Right cardiac atrium (tissue), 5 donors: ENCODE measurements around the gene TJAP1. TPM values are rescaled to one million over a fixed set of nuclear protein-coding genes. Genes with fewer than 3 reads are reported as not detected.
"Not testable (repeated sequence)": the region's sequence is repeated elsewhere in the genome, so short reads cannot be mapped to it uniquely, and the experiment has no call there.

Experiments used
- ATAC-seq, 2 donors: fragments of 200-7000 bp; cut with Tn5 transposase; one replicate each; pipeline versions ENCODE4 v1.8.0 to v1.9.1; 2020; ENCODE audit warnings: moderate library complexity in 2 of 2, mild to moderate bottlenecking in 1 of 2
- DNase-seq, 3 donors: peaks; one replicate each; pipeline ENCODE4 v3.0.0-alpha.2; 2020
- H3K27ac ChIP-seq: one replicate; pipeline ENCODE4 v1.5.1; 2013; ENCODE audit warnings: mild to moderate bottlenecking, low read length, control low read depth, moderate library complexity
- H3K27me3 ChIP-seq: one replicate; pipeline ENCODE4 v1.6.1; 2013; ENCODE audit not compliant: control insufficient read depth, insufficient read depth
- H3K4me1 ChIP-seq: one replicate; pipeline ENCODE4 v1.6.1; 2013; ENCODE audit warnings: low read length; ENCODE audit not compliant: control insufficient read depth, insufficient read depth
- H3K4me3 ChIP-seq: one replicate; pipeline ENCODE4 v1.5.1; 2013; ENCODE audit warnings: low read length, control low read depth
- H3K9me3 ChIP-seq: one replicate; pipeline ENCODE4 v1.6.1; 2013; ENCODE audit warnings: low read length; ENCODE audit not compliant: control insufficient read depth
- WGBS: extraction: QIAGEN DNeasy Blood & Tissue Kit; methylation state at CpG from one replicate; pipeline ENCODE4 v1.1.7; 2013; 5-methylcytosine and 5-hydroxymethylcytosine counted together
- intact Hi-C, 4 donors: fragments of 100-400 bp; cut with DNase I; formaldehyde crosslinking; loops; one replicate each; pipeline versions ENCODE4 v1.11.0 to v1.14.0; 2022 to 2023
- microRNA-seq, 2 donors: library from miRNA; unstranded; fragments of <30 nt; microRNA quantifications; one replicate each; pipeline ENCODE4 v1.2.0, GENCODE V29; 2020 to 2021
- polyA plus RNA-seq: library from polyadenylated mRNA; stranded (reverse); fragments of 200-250 nt; gene quantifications from one replicate; pipeline ENCODE4 v1.2.3, GENCODE V29; 2013
- total RNA-seq, 4 donors: library from RNA; stranded (reverse); fragmentation: NEBNext Ultra II Directional; extraction: Animal tissue kit (Norgen Biotek cat#: 25700); gene quantifications; one replicate each; pipeline ENCODE4 v1.2.1, GENCODE V29; 2021
- donor health status: healthy with polysubstance abuse.
- donor health status: DM: no; HTN: yes; CAD: no.
- donor health status: DM: no; HTN: no; CAD: no.
- donor health status: DM: no; HTN: yes; CAD: no; lungs with severe emphysema.
- donor health status: DM: yes; HTN: yes; CAD: no.

Gene TJAP1
- total and polyA plus RNA-seq, 5 donors = 15.5 to 23.9 (median 19.9) TPM

GRCh38 chr6:43532201-43532600 lies 54.8 kb downstream of the TJAP1 start:
- no peak for DNase-seq
- Histone ChIP-seq H3K4me1 (no peaks in the 10 kb centered on the region), H3K27ac (no peak overlapping the region), H3K4me3 (no peak overlapping the region), H3K27me3 (no peaks in the 10 kb centered on the region), H3K9me3 (no peaks in the 10 kb centered on the region)
- no peak for ATAC-seq
- intact Hi-C loops = no loop called here
- 86% methylated on average over 1 of the region's 1 CpG for WGBS

DNA sequence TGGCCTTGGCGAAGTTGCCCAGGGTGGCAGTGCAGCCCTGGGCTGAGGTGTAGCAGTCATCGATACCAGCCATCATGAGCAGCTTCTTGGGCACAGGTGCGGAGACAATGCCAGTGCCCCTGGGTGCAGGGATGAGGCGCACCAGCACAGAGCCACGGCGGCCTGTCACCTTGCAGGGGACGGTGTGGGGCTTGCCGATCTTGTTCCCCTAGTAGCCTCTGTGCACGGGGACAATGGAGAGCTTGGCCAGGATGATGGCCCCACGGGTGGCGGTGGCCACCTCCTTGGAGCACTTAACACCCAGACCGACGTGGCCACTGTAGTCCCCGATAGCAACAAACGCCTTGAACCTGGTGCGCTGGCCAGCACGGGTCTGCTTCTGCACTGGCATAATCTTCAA lies 61.6 kb downstream of the TJAP1 start:
- WGBS = 95% methylated on average over 15 of the region's 17 CpGs
- H3K4me3 ChIP-seq, H3K9me3 ChIP-seq, DNase-seq, H3K27ac ChIP-seq, intact Hi-C loops, H3K4me1 ChIP-seq, ATAC-seq, H3K27me3 ChIP-seq: not testable (repeated sequence)

- DNase-seq, ATAC-seq, H3K27me3 ChIP-seq, H3K4me1 ChIP-seq, H3K9me3 ChIP-seq, intact Hi-C loops, H3K27ac ChIP-seq, H3K4me3 ChIP-seq: not testable (repeated sequence)
- 97% methylated on average over 20 of the region's 20 CpGs for WGBS
Observed at GRCh38 chr6:43539409-43539808, 62.0 kb downstream of the TJAP1 start.

- ATAC-seq (no peak), DNase-seq (no peak)
- 95% methylated on average over 5 of the region's 5 CpGs for WGBS
- Histone ChIP-seq H3K27ac (no peak overlapping the region), H3K4me3 (no peak overlapping the region), H3K4me1 (no peaks in the 10 kb centered on the region), H3K9me3 (no peaks in the 10 kb centered on the region), H3K27me3 (no peaks in the 10 kb centered on the region)
- intact Hi-C loops = no loop called here
Observed at GRCh38 chr6:43540507-43540906, 63.1 kb downstream of the TJAP1 start.

GRCh38 chr6:43541774-43542471 lies 64.6 kb downstream of the TJAP1 start:
- WGBS = 94% methylated on average over 8 of the region's 8 CpGs
- no peaks in the 10 kb centered on the region for H3K9me3 ChIP-seq
- H3K4me1 ChIP-seq = no peaks in the 10 kb centered on the region
- H3K27ac ChIP-seq = no peak overlapping the region
- DNase-seq = no peak
- intact Hi-C loops = no loop called here
- ATAC-seq = no peak
- no peaks in the 10 kb centered on the region for H3K27me3 ChIP-seq
- no peak overlapping the region for H3K4me3 ChIP-seq

DNA sequence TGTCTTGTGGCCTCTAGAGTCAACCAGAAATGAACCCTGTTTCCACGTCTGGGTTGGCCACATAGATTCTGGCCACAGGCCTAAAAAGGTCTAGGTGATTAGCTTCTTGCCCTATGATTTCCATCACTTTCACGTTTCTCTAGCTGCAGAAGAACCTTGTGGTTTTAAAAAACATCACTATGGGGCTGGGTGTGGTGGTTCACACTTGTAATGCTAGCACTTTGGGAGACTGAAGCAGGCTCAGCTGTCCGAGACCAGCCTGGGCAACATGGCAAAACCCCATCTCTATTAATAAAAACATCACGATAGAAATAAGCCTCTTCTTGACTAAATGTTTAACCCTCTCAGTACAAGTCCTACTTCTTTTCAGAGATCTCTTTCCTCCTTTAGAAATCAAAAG lies 67.1 kb downstream of the TJAP1 start:
- intact Hi-C loops = no loop called here
- no peaks in the 10 kb centered on the region for H3K27me3 ChIP-seq
- H3K4me3 ChIP-seq = no peak overlapping the region
- no peak for ATAC-seq
- H3K27ac ChIP-seq = no peak overlapping the region
- DNase-seq = no peak
- 60% methylated on average over 4 of the region's 4 CpGs for WGBS
- H3K9me3 ChIP-seq = no peaks in the 10 kb centered on the region
- H3K4me1 ChIP-seq = no peaks in the 10 kb centered on the region

DNA sequence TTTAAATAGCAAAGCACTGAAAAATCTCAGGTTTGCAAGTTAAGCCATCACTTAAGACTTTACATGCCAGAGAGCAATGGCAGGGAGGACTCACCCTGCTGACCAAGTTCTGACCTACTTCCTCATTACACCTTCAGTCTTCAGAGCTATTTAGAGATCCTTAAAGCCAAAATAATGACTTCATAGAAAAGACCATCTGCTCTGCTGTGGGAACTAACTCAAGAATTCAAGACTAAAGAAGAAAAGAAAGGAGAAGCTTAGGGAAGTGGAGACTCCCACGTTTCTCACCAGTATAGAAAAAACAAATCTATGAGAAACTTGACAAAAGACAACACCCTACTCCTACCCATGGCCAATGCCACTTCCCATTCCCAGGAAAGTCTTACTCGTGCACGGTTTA lies 69.9 kb downstream of the TJAP1 start:
- ATAC-seq = no peak
- no peak overlapping the region for H3K27ac ChIP-seq
- WGBS = 82% methylated on average over 3 of the region's 3 CpGs
- no peaks in the 10 kb centered on the region for H3K27me3 ChIP-seq
- no peaks in the 10 kb centered on the region for H3K9me3 ChIP-seq
- H3K4me1 ChIP-seq = no peaks in the 10 kb centered on the region
- intact Hi-C loops = no loop called here
- no peak for DNase-seq
- H3K4me3 ChIP-seq = no peak overlapping the region

Small RNAs within 50 kb of the gene (microRNA-seq; reads per million reads assigned to microRNA genes)
- 0 reads per million in 2 donors for gene MIR6780B

Other genes starting within 250 kb of the TJAP1 start
- gene DNPH1, start 248.1 kb upstream of the TJAP1 start, total RNA-seq = 10 to 100 TPM; 25.7 to 43.2 (median 33.8) TPM
- gene DNPH1, start 248.1 kb upstream of the TJAP1 start, polyA plus RNA-seq = 60.4 TPM
- gene TTBK1, start 234.1 kb upstream of the TJAP1 start, total RNA-seq = under 1 TPM; 0.33 to 0.69 (median 0.58) TPM
- gene TTBK1, start 234.1 kb upstream of the TJAP1 start, polyA plus RNA-seq = 0.29 TPM
- gene SLC22A7, start 179.3 kb upstream of the TJAP1 start, total RNA-seq = not detected
- gene SLC22A7, start 179.3 kb upstream of the TJAP1 start, polyA plus RNA-seq = not detected
- gene CRIP3, start 168.7 kb upstream of the TJAP1 start, total RNA-seq = 1 to 10 TPM; 1.5 to 3.4 (median 2.7) TPM
- gene CRIP3, start 168.7 kb upstream of the TJAP1 start, polyA plus RNA-seq = 2.6 TPM
- 10 to 100 TPM in 3 of 4 donors, 1 to 10 TPM in 1; 9.2 to 14.0 (median 11.4) TPM for gene ZNF318, start 107.9 kb upstream of the TJAP1 start, total RNA-seq
- 4.6 TPM for gene ZNF318, start 107.9 kb upstream of the TJAP1 start, polyA plus RNA-seq
- 10 to 100 TPM; 11.0 to 16.0 (median 14.0) TPM for gene ABCC10, start 50.0 kb upstream of the TJAP1 start, total RNA-seq
- 12.7 TPM for gene ABCC10, start 50.0 kb upstream of the TJAP1 start, polyA plus RNA-seq
- under 1 TPM in 3 of 4 donors, not detected in 1; 0.42 to 0.49 (median 0.47) TPM for gene DLK2, start 22.0 kb upstream of the TJAP1 start, total RNA-seq
- 1.1 TPM for gene DLK2, start 22.0 kb upstream of the TJAP1 start, polyA plus RNA-seq
- gene LRRC73, start 32.8 kb downstream of the TJAP1 start, total RNA-seq = 1 to 10 TPM in 3 of 4 donors, under 1 TPM in 1; 0.82 to 2.5 (median 1.7) TPM
- gene LRRC73, start 32.8 kb downstream of the TJAP1 start, polyA plus RNA-seq = 1.1 TPM
- 10 to 100 TPM; 70.3 to 84.1 (median 71.9) TPM for gene YIPF3, start 39.4 kb downstream of the TJAP1 start, total RNA-seq
- gene YIPF3, start 39.4 kb downstream of the TJAP1 start, polyA plus RNA-seq = 95.0 TPM
- 10 to 100 TPM; 14.1 to 24.8 (median 15.6) TPM for gene POLR1C, start 39.5 kb downstream of the TJAP1 start, total RNA-seq
- 13.9 TPM for gene POLR1C, start 39.5 kb downstream of the TJAP1 start, polyA plus RNA-seq
- 10 to 100 TPM; 10.4 to 18.5 (median 14.7) TPM for gene XPO5, start 98.5 kb downstream of the TJAP1 start, total RNA-seq
- gene XPO5, start 98.5 kb downstream of the TJAP1 start, polyA plus RNA-seq = 4.9 TPM
- 1 to 10 TPM; 5.6 to 9.4 (median 8.5) TPM for gene POLH, start 98.6 kb downstream of the TJAP1 start, total RNA-seq
- 3.1 TPM for gene POLH, start 98.6 kb downstream of the TJAP1 start, polyA plus RNA-seq
- gene GTPBP2, start 151.7 kb downstream of the TJAP1 start, total RNA-seq = 10 to 100 TPM; 21.8 to 30.7 (median 28.5) TPM
- 24.6 TPM for gene GTPBP2, start 151.7 kb downstream of the TJAP1 start, polyA plus RNA-seq
- 10 to 100 TPM; 24.4 to 25.6 (median 25.0) TPM for gene MAD2L1BP, start 158.3 kb downstream of the TJAP1 start, total RNA-seq
- 21.6 TPM for gene MAD2L1BP, start 158.3 kb downstream of the TJAP1 start, polyA plus RNA-seq
- under 1 TPM in 3 of 4 donors, not detected in 1; 0.11 to 0.18 (median 0.14) TPM for gene RSPH9, start 167.5 kb downstream of the TJAP1 start, total RNA-seq
- gene RSPH9, start 167.5 kb downstream of the TJAP1 start, polyA plus RNA-seq = 0.29 TPM
- 10 to 100 TPM; 33.1 to 39.0 (median 34.9) TPM for gene MRPS18A, start 210.2 kb downstream of the TJAP1 start, total RNA-seq
- 58.0 TPM for gene MRPS18A, start 210.2 kb downstream of the TJAP1 start, polyA plus RNA-seq